Glomerular endothelial cell (primary cell): ENCODE data around the gene RBM17. TPM values are rescaled to one million over a fixed set of nuclear protein-coding genes. Genes with fewer than 3 reads are reported as not detected.
"Not testable (repeated sequence)": the region's sequence is repeated elsewhere in the genome, so short reads cannot be mapped to it uniquely, and the experiment has no call there.

ENCODE experiments used
- DNase-seq: peaks from one replicate; pipeline ENCODE4 v3.0.0-alpha.2; 2011; ENCODE audit warnings: low read depth, low spot score; ENCODE audit errors: extremely low read depth
- total RNA-seq: library from RNA; depleted of rRNA; stranded (reverse); fragments of >200 nt; gene quantifications from 2 replicates; pipeline ENCODE4 v1.2.3, GENCODE V29; 2015

RBM17 gene
- total RNA-seq, result 33.7 and 55.6 TPM in 2 replicates

- peak; percentile 70 for DNase-seq
Observed at GRCh38 chr10:6088721-6089333, at the start of gene RBM17. TSS of gene RBM17 (plus strand) at chr10:6089034. CDS start at chr10:6097066, 8,032 bp downstream.

- DNase-seq, result no peak
Observed at GRCh38 chr10:6039711-6040110, 49.1 kb upstream of the RBM17 start.

GRCh38 chr10:6040205-6040604 is 48.6 kb upstream of the RBM17 start:
- no peak for DNase-seq

GRCh38 chr10:6043377-6043776 is 45.5 kb upstream of the RBM17 start:
- DNase-seq, result not testable (repeated sequence)

GRCh38 chr10:6044060-6044459 is 44.8 kb upstream of the RBM17 start:
- DNase-seq, result no peak

- no peak for DNase-seq
Observed at GRCh38 chr10:6044751-6045313, 44.0 kb upstream of the RBM17 start.

- DNase-seq, result no peak
Observed at GRCh38 chr10:6045314-6045848, 43.5 kb upstream of the RBM17 start.

GRCh38 chr10:6045878-6046772 is 42.7 kb upstream of the RBM17 start:
- DNase-seq, result no peak

GRCh38 chr10:6046773-6047611 is 41.8 kb upstream of the RBM17 start:
- DNase-seq, result no peak

GRCh38 chr10:6047847-6048246 is 41.0 kb upstream of the RBM17 start:
- no peak for DNase-seq

GRCh38 chr10:6048281-6049030 is 40.4 kb upstream of the RBM17 start:
- DNase-seq, result no peak

GRCh38 chr10:6049031-6049400 is 39.8 kb upstream of the RBM17 start:
- DNase-seq, result no peak

- DNase-seq, result no peak
Observed at GRCh38 chr10:6050801-6051445, 37.9 kb upstream of the RBM17 start.

GRCh38 chr10:6052247-6053221 is 36.3 kb upstream of the RBM17 start:
- no peak for DNase-seq

GRCh38 chr10:6053303-6053702 is 35.5 kb upstream of the RBM17 start:
- DNase-seq, result no peak

GRCh38 chr10:6053816-6054631 is 34.8 kb upstream of the RBM17 start:
- DNase-seq, result no peak

GRCh38 chr10:6054884-6055283 is 34.0 kb upstream of the RBM17 start:
- DNase-seq, result no peak
